SU-DHL-6 (cell line): ENCODE measurements around the gene ADCY10.

ENCODE experiments used
- EZH2phosphoT487 ChIP-seq: fragments of 200-600 bp; sonication (generic), shearing (Covaris generic); conservative IDR thresholded peaks from 2 replicates; pipeline ENCODE4 v1.6.1; 2018; ENCODE audit warnings: mild to moderate bottlenecking, antibody characterized with exemption, low read length, moderate library complexity, mixed read lengths
- TF ChIP-seq, protein P1 (sequence below): fragments of 200-600 bp; sonication (generic); IDR thresholded peaks from one replicate; pipeline ENCODE4 v1.5.1; 2017; ENCODE audit warnings: antibody characterized with exemption, mild to moderate bottlenecking, low read length, moderate library complexity; ENCODE audit not compliant: insufficient read depth, poor library complexity, severe bottlenecking

DNA sequence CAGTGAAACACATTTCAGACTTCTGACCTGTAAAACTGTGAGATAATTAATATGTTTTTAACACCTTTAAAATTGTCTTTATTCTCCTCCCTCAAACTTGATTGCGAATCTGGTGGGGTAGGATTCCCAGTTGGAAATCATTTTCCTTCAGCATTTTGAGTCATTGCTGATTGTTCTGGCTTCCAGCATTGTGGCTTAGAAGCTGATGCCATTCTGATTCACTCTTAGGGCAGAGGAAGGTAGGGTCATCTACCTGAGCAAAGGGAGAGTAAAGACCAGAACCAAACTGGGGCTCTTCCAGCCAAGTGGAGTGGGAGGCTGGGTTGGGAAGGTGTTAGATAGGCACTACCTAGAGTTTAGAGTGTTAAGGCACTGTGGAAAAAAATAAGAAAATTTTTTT, 131.0 kb downstream of the ADCY10 start:
- TF ChIP-seq, protein P1, sequence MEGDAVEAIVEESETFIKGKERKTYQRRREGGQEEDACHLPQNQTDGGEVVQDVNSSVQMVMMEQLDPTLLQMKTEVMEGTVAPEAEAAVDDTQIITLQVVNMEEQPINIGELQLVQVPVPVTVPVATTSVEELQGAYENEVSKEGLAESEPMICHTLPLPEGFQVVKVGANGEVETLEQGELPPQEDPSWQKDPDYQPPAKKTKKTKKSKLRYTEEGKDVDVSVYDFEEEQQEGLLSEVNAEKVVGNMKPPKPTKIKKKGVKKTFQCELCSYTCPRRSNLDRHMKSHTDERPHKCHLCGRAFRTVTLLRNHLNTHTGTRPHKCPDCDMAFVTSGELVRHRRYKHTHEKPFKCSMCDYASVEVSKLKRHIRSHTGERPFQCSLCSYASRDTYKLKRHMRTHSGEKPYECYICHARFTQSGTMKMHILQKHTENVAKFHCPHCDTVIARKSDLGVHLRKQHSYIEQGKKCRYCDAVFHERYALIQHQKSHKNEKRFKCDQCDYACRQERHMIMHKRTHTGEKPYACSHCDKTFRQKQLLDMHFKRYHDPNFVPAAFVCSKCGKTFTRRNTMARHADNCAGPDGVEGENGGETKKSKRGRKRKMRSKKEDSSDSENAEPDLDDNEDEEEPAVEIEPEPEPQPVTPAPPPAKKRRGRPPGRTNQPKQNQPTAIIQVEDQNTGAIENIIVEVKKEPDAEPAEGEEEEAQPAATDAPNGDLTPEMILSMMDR, result no peak
- TF ChIP-seq EZH2phosphoT487, result no peak
